K562 (cell line): ENCODE data around the gene EPX. TPM values are rescaled to one million over a fixed set of nuclear protein-coding genes. Genes with fewer than 3 reads are reported as not detected.

Source experiments
- ATAC-seq: fragments of 200-7000 bp; cut with Tn5 transposase; 3 replicates; pipeline ENCODE4 v1.9.1; 2020; ENCODE audit warnings: moderate library complexity
- BruUV-seq: library from RNA; stranded (reverse); fragments of 400-500 nt; replicated peaks from 2 replicates; lab custom pipeline; 2021; lab: Mats Ljungman, UMichigan
- CTCF ChIA-PET: fragments of 300-600 bp; formaldehyde crosslinking; extraction: SDS; loops from one replicate; lab custom pipeline; 2021; ENCODE audit warnings: low intra/inter-chr PET ratio; lab: Yijun Ruan, JAX
- POLR2A ChIA-PET: fragments of 300-600, 350-650 bp; sonication (Branson Sonifier 250); formaldehyde crosslinking; extraction: SDS; loops from one replicate; lab custom pipeline; 2021; ENCODE audit warnings: antibody characterized with exemption, inconsistent platforms; lab: Yijun Ruan, JAX
- DNase-seq, 4 experiments: peaks; one replicate each; pipeline versions ENCODE4 v3.0.0 to v3.0.0-alpha.2; 2011 to 2018; ENCODE audit warnings: low spot score in 3 of 4, mixed read lengths in 3 of 4; ENCODE audit errors: extremely low read depth in 1 of 4
- FAIRE-seq: peaks from 2 replicates; lab custom pipeline; 2011; peaks lifted over from hg19 to GRCh38; lab: Jason Lieb, UNC
- H2AFZ ChIP-seq: 2 replicates; pipeline ENCODE4 v1.6.0; 2011; ENCODE audit warnings: low read depth, low read length, control low read depth, inconsistent platforms
- H3K27ac ChIP-seq: fragments of 200-600 bp; 3 replicates; pipeline ENCODE4 v1.8.0; 2011; ENCODE audit warnings: low read depth, mild to moderate bottlenecking, control low read depth, inconsistent platforms, low read length, moderate library complexity, mixed read lengths; ENCODE audit errors: extremely low read depth
- H3K27me3 ChIP-seq, 2 experiments: fragments of 300-600 bp in 1 of 2; 2 replicates in 1 of 2; 3 replicates in 1 of 2; pipeline versions ENCODE4 v1.6.0 to v1.8.0; 2011; ENCODE audit warnings: inconsistent platforms in 2 of 2, low read length in 2 of 2, mild to moderate bottlenecking in 1 of 2, mixed read lengths in 1 of 2, moderate library complexity in 1 of 2; ENCODE audit not compliant: control insufficient read depth in 2 of 2, insufficient read depth in 2 of 2
- H3K36me3 ChIP-seq: fragments of 300-600 bp; 3 replicates; pipeline ENCODE4 v1.8.0; 2011; ENCODE audit warnings: mild to moderate bottlenecking, low read length, inconsistent platforms; ENCODE audit not compliant: control insufficient read depth, insufficient read depth
- H3K4me1 ChIP-seq, 2 experiments: fragments of 200-600 bp in 1 of 2; replicated peaks in 1 of 2; 2 replicates in 1 of 2; 3 replicates in 1 of 2; pipeline versions ENCODE4 v1.5.1 to v1.8.0; 2011; ENCODE audit warnings: inconsistent platforms in 2 of 2, low read length in 2 of 2, mild to moderate bottlenecking in 1 of 2, mixed read lengths in 1 of 2, moderate library complexity in 1 of 2; ENCODE audit not compliant: control insufficient read depth in 2 of 2, insufficient read depth in 2 of 2
- H3K4me2 ChIP-seq: 2 replicates; pipeline ENCODE4 v1.6.1; 2011; ENCODE audit warnings: low read length, control low read depth, inconsistent platforms, mixed read lengths; ENCODE audit not compliant: insufficient read depth
- H3K4me3 ChIP-seq: fragments of 200-600 bp; sonication (generic), shearing (Covaris generic); 2 replicates; pipeline ENCODE4 v1.5.1; 2016; ENCODE audit warnings: control low read depth, inconsistent platforms
- H3K79me2 ChIP-seq: fragments of 200-600 bp; 3 replicates; pipeline ENCODE4 v1.8.0; 2011; ENCODE audit warnings: low read length, inconsistent platforms; ENCODE audit not compliant: control insufficient read depth, insufficient read depth
- H3K9ac ChIP-seq, 2 experiments: 2 replicates each; pipeline versions ENCODE4 v1.6.0 to v1.6.1; 2011; ENCODE audit warnings: low read depth in 2 of 2, low read length in 2 of 2, control low read depth in 1 of 2, inconsistent platforms in 1 of 2, mild to moderate bottlenecking in 1 of 2, mixed read lengths in 1 of 2; ENCODE audit not compliant: insufficient read depth in 1 of 2
- H3K9me1 ChIP-seq: one replicate; pipeline ENCODE4 v1.6.0; 2011; ENCODE audit warnings: inconsistent platforms, mild to moderate bottlenecking, low read length, moderate library complexity; ENCODE audit not compliant: control insufficient read depth, insufficient read depth
- H3K9me3 ChIP-seq: replicated peaks from 2 replicates; pipeline ENCODE4 v1.5.1; 2011; ENCODE audit warnings: low read depth, low read length, inconsistent platforms; ENCODE audit not compliant: control insufficient read depth, insufficient read depth
- H4K20me1 ChIP-seq: replicated peaks from 2 replicates; pipeline ENCODE4 v1.6.1; 2011; ENCODE audit warnings: low read length, inconsistent platforms, mixed read lengths; ENCODE audit not compliant: control insufficient read depth, insufficient read depth
- ARID4B ChIP-seq: sonication (generic); formaldehyde crosslinking; IDR thresholded peaks from 2 replicates; pipeline ENCODE4 v1.8.0; 2022; ENCODE audit warnings: mild to moderate bottlenecking, missing genetic modification reagents
- CBFA2T3 ChIP-seq: fragments of 450-650 bp; IDR thresholded peaks from 2 replicates; pipeline ENCODE4 v1.6.1; 2017
- GTF2E2 ChIP-seq: fragments of 200-800 bp; sonication (Bioruptor generic); IDR thresholded peaks from 2 replicates; pipeline ENCODE4 v1.6.1; 2016; ENCODE audit warnings: missing genetic modification characterization, missing compliant biosample characterization
- MAZ ChIP-seq, 2 experiments: fragments of 450-650 bp in 1 of 2; sonication (generic) in 1 of 2; formaldehyde crosslinking; IDR thresholded peaks in 1 of 2; conservative IDR thresholded peaks in 1 of 2; 2 replicates each; pipeline versions ENCODE4 v1.4.0 to v1.5.0; 2020; ENCODE audit warnings: mild to moderate bottlenecking in 1 of 2, missing genetic modification reagents in 1 of 2
- ZNF280A ChIP-seq: fragments of 450-650 bp; IDR thresholded peaks from 2 replicates; pipeline ENCODE4 v1.6.1; 2018; ENCODE audit warnings: mild to moderate bottlenecking, low read depth; ENCODE audit not compliant: partially characterized antibody
- ZNF699 ChIP-seq: fragments of 250-450 bp; sonication (Bioruptor Pico); IDR thresholded peaks from 2 replicates; pipeline ENCODE4 v1.8.0; 2021; ENCODE audit warnings: mild to moderate bottlenecking, moderate library complexity; ENCODE audit not compliant: insufficient replicate concordance
- WGBS: fragments of 100-300 bp; shearing (Covaris generic); methylation state at CpG from one replicate; pipeline ENCODE4 v1.1.6; 2016; ENCODE audit warnings: low coverage, mixed read lengths; ENCODE audit not compliant: insufficient coverage; ENCODE audit errors: missing lambda C conversion rate; 5-methylcytosine and 5-hydroxymethylcytosine counted together
- in situ Hi-C: fragments of 300-500 bp; cut with MboI; formaldehyde crosslinking; loops from 4 replicates; pipeline ENCODE4 v1.15.0; 2018; ENCODE audit warnings: inconsistent platforms, mixed read lengths
- intact Hi-C: fragments of 100-400 bp; cut with micrococcal nuclease; formaldehyde crosslinking; loops from 2 replicates; pipeline ENCODE4 v1.14.2; 2022
- polyA plus RNA-seq, 8 experiments: library from polyadenylated mRNA; depleted of rRNA in 4 of 8; stranded (reverse) in 5 of 8; unstranded in 3 of 8; fragments of >200 nt; fragmentation: Nextera tagmentation in 2 of 8; fragmentation: Illumina TruSeq in 1 of 8; extraction: Ambion mirVana in 2 of 8; extraction: Trizol in 1 of 8; gene quantifications; 2 replicates each; pipeline versions ENCODE4 v1.2.1 to v1.2.3, GENCODE V29; 2011 to 2014; ENCODE audit warnings: inconsistent platforms in 1 of 8, missing spikeins in 1 of 8
- total RNA-seq, 7 experiments: library from RNA; depleted of rRNA in 6 of 7; stranded (reverse); fragments of >200 nt in 6 of 7; fragmentation: Illumina TruSeq in 2 of 7; extraction: Trizol in 2 of 7; gene quantifications; 2 replicates each; pipeline versions ENCODE4 v1.2.1 to v1.2.3, GENCODE V29; 2011 to 2021; ENCODE audit warnings: low replicate concordance in 1 of 7

Gene EPX
- total and polyA plus RNA-seq, 9 of the 15 experiments (the other 6 are each of a cell fraction or from before 2014, with no cell fraction given), result 0.07 to 0.33 (median 0.19) TPM; not detected in 3

- TF ChIP-seq ZNF699, result no peak
Observed at GRCh38 chr17:58187063-58187462, 5.5 kb upstream of the EPX start (continued).

GRCh38 chr17:58187675-58188074 lies 4.9 kb upstream of the EPX start:
- ATAC-seq (no peak), FAIRE-seq (no peak), DNase-seq (no peak)
- Histone ChIP-seq H3K4me2 (no peak overlapping the region), H4K20me1 (no peaks in the 10 kb centered on the region), H3K9me3 (no peaks in the 10 kb centered on the region), H3K9ac (peak overlapping the region in 1 of 2 experiments; percentile 5; a peak in 1 of 4 replicates), H3K4me3 (no peak overlapping the region), H3K27ac (no peak overlapping the region), H3K36me3 (no peaks in the 10 kb centered on the region), H3K4me1 (peaks cover 46 to 47% of the 10 kb centered on the region in 2 experiments), H3K79me2 (no peaks in the 10 kb centered on the region), H2AFZ (no peak overlapping the region), H3K27me3 (no peaks in the 10 kb centered on the region; a peak in 1 of 5 replicates), H3K9me1 (no peaks in the 10 kb centered on the region)
- BruUV-seq, result no TSS peak
- intact Hi-C loops, result no loop called here
- in situ Hi-C loops, result no loop called here
- ChIA-PET POLR2A (interaction anchor here (0.7 to 1.6 kb wide), 2 partner anchors 10 to 194 kb away, joined by 3 read pairs; no protein-coding TSS in a partner anchor), CTCF (interaction anchor here (0.6 kb wide), 1 partner anchor 12 kb away, joined by 3 read pairs; no protein-coding TSS in a partner anchor)
- 37% methylated on average over 7 of the region's 7 CpGs for WGBS
- TF ChIP-seq CBFA2T3 (no peak), ZNF280A (no peak), MAZ (CRISPR knock-in tag; conservative IDR thresholded peaks at IDR 0.05 in 1 of 2, IDR thresholded peaks at IDR 0.05 in 1 of 2) (no peak), GTF2E2 (tag) (no peak), ARID4B (CRISPR knock-in tag) (no peak)
